GM18858 (cell line): ENCODE data around the gene SPATA46.
"Not testable (repeated sequence)": the region's sequence is repeated elsewhere in the genome, so short reads cannot be mapped to it uniquely, and the experiment has no call there.

Experiments
- ATAC-seq: cut with Tn5 transposase; IDR thresholded peaks from one replicate; pipeline ENCODE4 v1.9.1; 2021; ENCODE audit not compliant: unreplicated experiment

The SPATA46 gene, protein sequence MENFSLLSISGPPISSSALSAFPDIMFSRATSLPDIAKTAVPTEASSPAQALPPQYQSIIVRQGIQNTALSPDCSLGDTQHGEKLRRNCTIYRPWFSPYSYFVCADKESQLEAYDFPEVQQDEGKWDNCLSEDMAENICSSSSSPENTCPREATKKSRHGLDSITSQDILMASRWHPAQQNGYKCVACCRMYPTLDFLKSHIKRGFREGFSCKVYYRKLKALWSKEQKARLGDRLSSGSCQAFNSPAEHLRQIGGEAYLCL

DNA sequence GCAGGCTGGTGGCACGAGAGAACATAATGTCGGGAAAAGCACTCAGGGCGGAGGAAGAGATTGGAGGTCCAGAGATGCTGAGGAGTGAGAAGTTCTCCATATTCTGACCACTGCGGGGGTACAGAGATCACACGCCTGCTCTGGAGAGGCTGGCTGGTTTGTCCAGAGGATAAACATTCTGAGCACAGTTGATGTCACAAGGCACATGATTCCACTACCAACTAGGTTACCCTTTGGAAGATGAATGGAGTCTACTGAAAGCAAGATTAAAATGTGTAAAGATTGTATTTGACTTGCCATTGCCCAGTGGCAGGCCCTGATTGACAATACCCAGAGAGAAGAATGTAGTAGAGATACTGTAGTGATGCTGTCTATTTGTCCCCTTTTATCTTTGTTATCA, at the start of gene SPATA46:
SPATA46 (minus strand) TSS at position 164 of the 400 bp plus-strand sequence; CDS start at position 100, 64 bp downstream.
- no peak for ATAC-seq

DNA sequence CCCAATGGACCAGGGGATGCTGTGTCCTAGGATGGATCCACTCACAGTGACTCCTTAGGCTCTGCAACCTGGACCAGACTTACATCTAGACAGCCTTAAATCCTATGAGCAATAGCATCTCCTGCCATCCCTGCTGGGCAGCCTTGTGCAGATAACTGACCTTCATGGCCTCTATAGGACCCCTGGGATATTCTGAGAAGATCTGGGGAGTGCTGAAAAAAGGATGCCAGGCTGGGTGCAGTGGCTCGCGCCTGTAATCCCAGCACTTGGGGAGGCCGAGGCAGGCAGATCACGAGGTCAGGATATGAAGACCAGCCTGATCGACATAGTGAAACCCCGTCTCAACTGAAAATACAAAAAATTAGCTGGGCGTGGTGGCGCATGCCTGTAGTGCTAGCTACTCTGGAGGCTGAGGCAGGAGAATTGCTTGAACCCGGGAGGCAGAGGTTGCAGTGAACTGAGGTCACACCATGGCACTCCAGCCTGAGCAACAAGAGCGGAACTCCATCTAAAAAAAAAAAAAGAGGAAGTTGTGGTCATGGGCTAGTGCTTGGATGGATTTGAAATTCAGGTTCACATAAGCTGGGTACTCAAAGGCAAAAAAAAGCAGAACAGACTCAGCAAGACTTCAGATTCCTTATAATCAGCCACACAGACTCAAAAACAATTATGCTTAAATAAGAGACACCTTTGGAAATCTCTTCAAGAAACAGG, 46.2 kb upstream of the SPATA46 start:
- no peak for ATAC-seq

DNA sequence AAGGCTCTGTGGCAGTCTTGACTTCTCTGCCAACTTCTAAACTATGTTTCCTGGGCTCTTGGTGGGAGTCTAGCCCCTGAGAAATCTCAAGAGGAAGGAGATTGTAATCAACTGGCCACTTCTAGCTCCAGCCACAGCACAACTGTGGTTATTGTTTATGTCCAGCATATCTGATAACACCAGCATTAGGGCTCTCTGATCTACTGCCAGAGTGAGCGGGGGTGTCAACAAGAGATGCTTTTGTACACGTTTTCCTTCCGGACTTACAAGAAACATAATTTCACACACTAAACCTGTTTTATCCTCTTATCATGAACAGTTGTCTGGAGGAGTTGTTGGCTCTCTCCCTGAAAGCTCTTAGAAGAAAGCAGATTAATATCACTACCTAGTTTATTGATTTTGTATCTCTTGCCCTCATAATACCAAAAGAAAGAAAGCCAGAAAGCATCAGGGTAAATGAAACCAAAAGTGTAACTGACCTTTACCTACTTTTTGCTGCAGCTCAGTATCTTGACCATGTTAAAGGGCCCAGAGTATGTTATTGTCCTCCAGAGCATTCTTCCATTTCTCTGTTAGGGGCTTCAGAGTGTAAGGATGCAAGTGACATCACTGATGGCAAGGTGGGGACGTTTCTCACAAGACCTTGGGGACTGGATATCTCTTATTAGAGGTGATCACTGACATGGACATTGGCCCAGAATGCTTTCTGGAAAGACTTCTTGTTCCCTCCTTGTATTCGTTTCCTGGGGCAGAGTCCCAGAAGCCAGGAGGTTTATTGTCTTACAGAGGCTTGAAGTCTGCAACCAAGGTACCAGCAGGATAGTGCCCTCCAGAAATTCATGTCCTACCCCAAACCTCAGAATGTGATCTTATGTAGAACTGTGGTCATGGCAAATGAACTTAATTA, 44.9 kb upstream of the SPATA46 start:
- ATAC-seq = no peak

DNA sequence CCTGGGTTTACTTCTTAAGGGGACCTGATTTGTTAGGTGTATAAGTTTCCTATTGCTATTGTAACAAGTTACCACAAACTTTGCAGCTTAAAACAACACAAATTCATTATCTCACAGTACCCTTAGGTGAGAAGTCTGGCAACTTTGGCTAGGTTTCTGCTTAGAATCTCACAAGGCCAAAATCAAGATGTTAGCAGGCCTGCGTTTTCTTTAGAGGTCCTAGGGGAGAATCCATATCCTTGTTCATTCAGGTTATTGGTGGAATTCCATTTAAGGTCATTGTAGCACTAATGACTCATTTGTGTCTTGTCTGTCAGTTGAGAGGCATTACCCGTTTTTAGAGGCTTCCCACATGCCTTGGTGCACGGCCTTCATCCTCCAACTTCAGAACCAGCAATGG, 43.5 kb upstream of the SPATA46 start:
- no peak for ATAC-seq

DNA sequence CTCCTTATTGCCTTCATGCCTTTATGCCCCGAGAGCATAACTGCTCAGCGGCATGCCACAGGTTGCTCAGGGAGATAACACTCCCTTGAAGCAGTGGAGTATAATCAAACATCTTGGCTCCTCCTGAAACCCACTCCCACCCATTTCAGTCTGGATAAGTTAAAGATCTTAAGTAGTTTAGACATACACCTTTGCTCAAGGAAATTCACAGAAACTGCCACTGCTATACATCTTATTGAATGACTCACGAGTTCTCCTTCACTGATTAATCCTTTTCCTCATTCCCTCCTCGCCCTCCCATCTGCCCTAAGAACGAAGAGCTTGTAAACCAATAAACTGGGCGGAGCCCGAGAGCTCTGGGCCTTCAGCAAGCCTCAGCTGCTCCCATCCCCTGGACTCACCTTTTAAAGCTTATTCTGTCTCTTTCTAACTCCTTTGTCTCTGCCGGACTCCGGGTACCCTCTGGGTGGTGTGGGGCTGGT, 42.8 kb upstream of the SPATA46 start:
- ATAC-seq = not testable (repeated sequence)

DNA sequence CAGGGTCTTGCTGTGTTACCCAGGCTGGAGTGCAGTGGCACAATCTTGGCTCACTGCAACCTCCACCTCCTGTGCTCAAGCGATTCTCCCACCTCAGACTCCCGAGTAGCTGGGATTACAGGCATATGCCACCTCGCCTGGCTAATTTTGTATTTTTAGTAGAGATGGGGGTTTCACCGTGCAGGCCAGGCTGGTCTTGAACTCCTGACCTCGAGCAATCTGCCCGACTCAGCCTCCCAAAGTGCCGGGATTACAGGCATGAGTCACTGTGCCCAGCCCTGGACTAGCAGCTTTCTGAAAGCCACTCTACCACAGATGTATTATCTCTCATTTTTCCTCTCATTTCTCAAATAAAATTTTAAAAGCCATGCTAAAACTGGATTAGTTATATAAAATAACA, 41.9 kb upstream of the SPATA46 start:
- ATAC-seq = not testable (repeated sequence)

DNA sequence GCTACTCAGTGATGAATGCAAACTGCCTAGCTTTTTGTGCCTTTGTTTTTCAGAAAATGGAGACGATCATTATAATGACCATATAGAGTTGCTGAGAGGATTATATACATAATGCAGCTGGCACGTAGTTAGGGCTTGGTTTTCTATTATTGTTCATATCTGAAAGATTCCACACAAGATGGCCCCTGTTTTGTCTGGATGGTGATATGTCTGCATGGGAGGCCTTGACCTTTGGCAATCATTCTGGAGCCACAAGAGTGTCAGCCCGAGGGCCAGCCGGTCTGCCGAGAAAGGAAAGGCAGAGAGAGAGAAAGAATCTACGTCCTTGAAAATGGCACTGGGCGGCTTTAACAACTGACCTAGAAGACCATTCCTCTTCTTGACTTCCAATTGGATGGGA, 41.0 kb upstream of the SPATA46 start:
- ATAC-seq = no peak

DNA sequence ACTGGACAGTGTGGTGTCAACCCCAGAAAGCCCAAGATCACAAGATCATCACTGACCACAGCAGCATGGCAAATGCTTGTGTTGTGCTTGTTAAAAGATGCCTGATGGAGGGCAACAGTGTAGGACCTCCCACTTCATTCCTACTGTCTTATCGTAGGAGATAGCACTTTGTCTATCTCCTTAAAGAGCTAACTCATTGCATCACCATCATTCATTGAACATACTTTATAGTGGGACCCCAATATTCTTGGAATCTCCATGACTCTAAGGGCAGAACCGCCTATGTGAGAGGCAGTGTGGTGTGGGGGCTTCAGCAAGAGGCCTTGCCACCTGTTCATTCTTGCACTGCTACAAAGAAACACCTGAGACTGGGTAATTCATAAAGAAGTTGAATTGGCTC, 40.3 kb upstream of the SPATA46 start:
- ATAC-seq = no peak

DNA sequence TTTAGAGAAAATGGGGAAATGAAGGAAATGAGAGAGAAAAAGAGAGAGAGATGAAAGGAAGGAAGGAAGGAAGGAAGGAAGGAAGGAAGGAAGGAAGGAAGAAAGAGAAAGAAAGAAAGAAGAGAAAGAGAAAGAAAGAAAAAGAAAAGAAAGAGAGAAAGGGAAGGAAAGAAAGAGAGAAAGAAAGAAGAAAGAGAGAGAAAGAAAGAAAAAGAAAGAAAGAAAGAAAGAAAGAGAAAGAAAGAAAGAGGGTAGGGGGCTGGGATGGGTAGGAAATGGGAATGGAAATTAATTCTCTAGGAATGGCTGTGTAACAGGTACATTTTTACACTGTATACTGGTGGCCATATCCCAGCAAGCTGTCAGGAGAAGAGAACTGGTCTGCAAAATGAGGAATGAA, 39.6 kb upstream of the SPATA46 start:
- ATAC-seq = no peak

DNA sequence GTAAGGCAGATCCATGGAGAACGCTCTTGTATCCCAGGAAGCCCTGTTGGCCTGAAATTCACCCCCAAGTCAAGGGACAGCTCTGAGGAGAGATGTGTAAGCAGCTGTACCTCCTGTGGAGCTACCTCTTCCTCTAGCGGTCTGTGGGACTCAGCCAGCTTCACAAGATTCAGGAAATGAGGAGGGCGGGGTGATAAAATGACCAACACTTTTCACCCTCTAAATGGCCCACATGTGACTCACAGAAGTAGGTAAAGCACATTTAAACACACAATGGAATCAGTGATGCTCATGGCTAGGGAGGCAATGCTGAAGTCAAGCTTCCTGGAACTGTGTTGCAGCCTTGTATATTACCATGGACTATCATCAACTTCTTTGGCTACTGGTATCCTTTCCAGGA, 35.3 kb upstream of the SPATA46 start, which contains the start of gene SH2D1B:
SH2D1B (minus strand) TSS at position 135 of the 400 bp plus-strand sequence; CDS start at position 15, 120 bp downstream.
- no peak for ATAC-seq

DNA sequence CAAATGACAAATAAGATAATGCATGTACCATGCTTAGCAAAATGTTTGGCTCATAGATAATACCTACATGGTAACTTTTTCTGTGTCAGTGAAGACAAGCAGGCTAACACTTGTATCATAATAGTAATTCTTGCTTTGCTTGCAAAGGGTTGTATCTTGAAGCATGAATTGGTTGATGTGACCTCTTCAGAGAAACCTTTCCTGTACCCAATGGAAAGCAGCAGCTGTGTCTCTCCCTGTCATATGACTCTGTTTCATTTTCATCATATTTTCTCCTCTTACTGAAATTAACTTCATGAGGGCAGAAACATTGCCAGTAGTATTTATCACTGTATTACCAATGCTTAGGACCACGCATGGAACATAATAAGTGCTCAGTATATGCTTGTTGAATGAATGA, 30.9 kb upstream of the SPATA46 start:
- ATAC-seq = no peak

DNA sequence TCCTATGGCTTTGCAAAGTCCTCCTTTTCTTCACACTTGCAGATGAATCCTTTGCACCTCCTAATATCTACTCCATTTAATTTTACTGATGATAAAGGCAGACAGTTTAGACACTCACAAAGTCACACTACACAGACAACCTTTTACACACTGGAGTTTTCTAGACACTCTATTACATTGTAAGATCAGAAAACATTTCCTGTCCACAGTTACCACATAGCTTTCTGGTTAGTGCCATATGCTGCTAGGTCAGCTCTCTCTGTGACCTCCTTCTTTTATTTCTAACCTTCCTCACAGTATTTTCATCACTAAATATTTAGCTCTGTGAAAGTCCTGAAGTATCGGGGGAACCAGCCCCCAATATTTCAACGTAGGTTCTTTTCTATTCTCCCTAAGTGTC, 30.2 kb upstream of the SPATA46 start:
- ATAC-seq = no peak

DNA sequence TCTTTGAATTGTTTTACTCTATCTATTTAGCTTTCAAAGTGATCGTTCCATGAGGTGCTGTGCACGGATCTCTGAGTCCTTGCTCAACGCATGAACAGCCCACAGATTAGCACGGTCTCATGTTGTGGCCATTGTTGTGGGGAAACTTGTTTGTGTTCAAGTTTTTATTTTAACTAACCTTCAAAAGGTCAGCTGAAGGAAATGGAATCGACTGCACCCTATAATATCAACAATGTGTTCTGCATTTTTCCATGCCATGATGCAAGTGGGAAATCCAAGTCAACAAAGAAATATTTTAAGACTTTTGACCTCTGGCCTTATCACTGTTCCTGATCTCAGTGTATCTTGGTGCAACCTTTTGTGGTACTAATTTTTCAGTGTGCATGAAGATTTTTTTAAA, 29.1 kb upstream of the SPATA46 start:
- no peak for ATAC-seq

DNA sequence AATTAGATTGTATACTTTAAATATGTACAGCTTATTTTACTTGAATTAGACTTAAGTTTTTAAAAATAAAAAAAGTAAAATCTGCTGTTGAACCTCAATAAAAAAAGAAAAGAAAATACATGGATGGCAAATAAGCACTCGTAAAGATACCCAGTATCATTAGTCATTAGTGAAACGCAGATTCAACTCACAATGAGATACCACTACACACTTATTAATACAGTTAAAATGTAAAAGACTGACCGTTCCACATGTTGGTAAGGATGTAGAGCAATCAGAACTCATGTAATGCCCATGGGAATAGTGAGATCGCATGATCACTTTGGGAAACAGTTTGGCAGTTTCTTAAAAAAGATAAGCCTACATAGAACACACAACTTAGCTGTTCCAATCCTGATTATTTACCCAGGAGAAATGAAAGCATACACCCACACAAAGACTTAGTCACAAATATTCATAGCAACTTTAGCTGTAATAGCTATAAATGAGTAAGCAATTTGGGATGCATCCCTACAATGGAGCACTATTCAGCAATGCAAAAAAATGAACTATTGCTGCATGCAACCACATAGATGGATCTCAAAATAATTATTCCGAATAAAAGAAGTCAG, 28.0 kb upstream of the SPATA46 start:
- no peak for ATAC-seq

DNA sequence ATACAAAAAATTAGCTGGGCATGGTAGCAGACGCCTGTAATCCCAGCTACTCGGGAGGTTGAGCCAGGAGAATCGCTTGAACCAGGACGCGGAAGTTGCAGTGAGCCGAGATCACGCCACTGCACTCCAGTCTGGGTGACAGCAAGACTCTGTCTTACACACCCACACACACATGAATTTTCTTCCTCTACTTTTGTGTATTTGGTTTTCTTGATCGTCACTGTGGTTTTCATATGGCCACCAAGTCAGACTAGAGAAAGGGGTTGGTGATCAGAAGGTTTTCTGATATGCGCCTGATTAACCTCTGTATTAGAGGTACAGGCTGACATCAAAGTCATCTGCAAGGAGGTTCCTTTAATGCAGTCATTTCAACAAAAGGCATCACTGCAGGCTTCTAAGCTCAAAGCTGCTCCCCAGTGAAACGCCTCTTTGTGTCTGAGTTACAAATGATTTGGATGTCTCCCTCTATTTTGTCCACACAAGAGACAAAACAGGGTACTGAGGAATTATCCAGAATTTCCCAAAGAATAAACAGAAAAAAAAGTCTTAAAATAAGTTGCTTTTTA, 24.2 kb upstream of the SPATA46 start:
- no peak for ATAC-seq

DNA sequence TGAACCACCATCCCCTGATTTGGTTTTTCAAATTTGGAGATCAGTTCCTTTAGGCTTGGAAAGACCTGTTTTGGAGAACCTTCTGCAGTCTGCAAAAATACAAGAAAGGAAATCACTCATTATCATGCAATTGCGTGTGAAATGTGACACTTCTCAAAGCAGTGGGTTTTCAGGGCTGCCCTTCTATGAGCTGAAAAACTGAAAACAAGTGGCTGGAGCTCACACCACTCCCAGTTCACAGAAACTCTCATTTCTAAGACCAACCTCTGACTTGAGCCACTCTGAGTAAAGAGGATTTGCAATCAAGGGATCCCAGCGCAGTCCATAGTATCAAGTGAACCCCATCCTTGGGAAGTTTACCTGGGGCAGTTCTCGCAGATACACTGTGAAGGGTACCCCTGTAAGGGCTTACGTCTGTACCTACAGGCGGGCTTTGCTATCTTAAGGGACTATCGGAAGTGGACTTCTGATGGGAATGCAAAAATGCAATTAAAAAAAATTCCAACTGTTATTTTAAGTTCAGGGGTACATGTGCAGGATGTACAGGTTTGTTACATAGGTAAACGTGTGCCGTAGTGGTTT, 22.4 kb upstream of the SPATA46 start:
- ATAC-seq = no peak

DNA sequence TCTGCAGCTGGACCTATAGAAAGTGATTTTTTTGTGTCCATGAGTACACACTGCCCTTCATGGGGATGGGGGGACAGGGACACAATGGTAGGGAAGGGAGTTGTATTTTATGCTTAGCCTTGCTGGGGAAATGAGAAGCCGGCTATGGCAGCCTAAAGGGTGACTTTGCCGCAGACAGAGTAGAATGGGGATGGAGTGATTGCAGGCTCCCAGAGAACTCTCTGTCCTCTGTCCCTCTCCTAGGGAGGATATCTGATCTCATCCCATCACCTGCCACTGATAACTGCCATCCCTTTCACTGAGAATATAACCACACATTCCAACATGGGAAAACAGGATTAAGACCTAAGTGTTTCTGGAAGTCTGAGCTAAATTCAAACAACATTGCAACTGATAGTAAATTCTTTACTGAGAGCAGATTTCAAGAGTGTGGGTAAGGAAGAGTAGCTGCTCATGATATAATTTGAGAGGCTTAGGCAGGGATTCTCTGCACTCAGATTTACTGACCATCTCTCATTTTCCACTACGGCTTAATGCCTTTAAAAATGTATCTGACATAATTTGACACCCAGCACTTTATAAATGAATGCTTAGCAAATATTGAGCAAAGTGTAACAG, 21.4 kb upstream of the SPATA46 start:
- ATAC-seq = no peak

DNA sequence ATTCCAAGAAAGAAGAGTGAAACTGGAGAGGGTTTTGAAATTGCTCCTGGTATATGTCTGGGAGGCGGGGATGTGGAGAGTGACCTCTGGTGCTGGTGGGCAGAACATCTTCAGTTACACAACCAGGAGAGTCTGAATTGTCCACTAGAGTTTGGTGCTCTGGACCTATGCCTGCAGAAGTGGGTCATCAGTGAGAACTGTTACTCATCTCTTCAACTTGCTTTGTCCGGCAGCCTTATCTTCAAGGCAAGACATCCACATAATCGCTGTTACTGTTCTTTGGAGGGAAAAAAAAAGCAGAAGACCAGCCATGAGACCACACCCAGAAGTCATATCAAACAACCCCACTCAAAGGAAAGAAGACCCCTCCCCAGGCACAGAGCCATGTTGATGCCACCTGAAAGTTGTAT, 20.4 kb upstream of the SPATA46 start:
- no peak for ATAC-seq

DNA sequence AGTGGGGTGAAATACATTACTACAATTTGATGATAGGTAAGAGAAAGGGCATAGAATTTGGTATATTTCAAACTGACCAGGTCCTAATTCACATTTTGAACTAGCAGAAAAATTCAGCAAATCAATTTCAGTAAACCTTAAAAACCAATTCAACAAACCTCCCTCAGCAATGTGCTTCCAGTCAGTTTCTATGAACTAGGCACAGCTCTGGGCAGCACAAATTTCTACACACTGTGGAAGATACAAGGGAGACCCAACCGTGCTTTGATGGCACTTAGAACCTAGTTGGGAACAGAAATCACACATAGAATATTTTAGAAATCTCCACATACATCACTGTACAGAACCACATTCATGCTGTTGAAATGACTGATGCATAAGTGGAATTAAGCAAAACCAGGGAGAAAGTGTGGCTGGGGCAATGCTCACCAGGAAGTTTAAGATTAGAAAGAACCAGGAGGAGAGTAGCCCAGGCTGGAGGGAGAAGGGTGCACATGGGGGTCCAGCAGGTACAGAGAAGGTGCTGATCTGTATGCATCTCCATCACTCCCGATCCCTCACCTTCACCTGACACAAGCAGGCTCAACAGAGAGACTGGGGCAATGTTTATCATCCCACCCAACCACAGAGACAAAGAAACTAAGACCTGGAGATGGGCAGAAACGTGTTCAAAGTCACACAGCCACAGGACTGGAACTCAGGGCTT, 19.7 kb upstream of the SPATA46 start:
- no peak for ATAC-seq
